HepG2 (cell line): ENCODE results near the gene CEBPA. TPM values are rescaled to one million over a fixed set of nuclear protein-coding genes. Genes with fewer than 3 reads are reported as not detected.

Source experiments
- ATAC-seq: fragments of 200-7000 bp; cut with Tn5 transposase; 3 replicates; pipeline ENCODE4 v1.9.1; 2020; ENCODE audit warnings: mild to moderate bottlenecking, moderate library complexity
- BruUV-seq: library from RNA; stranded (reverse); fragments of 400-500 nt; replicated peaks from 2 replicates; lab custom pipeline; 2021; lab: Mats Ljungman, UMichigan
- CTCF ChIA-PET: fragments of 300-600 bp; formaldehyde crosslinking; extraction: SDS; loops from one replicate; lab custom pipeline; 2021; ENCODE audit warnings: low total read pairs, inconsistent platforms, low intra/inter-chr PET ratio; lab: Yijun Ruan, JAX
- POLR2A ChIA-PET: fragments of 350-600 bp; sonication (Branson Sonifier 250); formaldehyde crosslinking; loops from one replicate; lab custom pipeline; 2020; ENCODE audit warnings: antibody characterized with exemption, inconsistent platforms; lab: Yijun Ruan, JAX
- DNase-seq: peaks from one replicate; pipeline ENCODE4 v3.0.0-alpha.2; 2015; ENCODE audit warnings: low spot score
- FAIRE-seq: peaks from 3 replicates; lab custom pipeline; 2011; peaks lifted over from hg19 to GRCh38; lab: Jason Lieb, UNC
- H2AFZ ChIP-seq: one replicate; pipeline ENCODE4 v1.6.1; 2011; ENCODE audit warnings: low read length, inconsistent platforms
- H3K27ac ChIP-seq: fragments of 300-600 bp; 3 replicates; pipeline ENCODE4 v1.8.0; 2011; ENCODE audit warnings: mixed run types, mild to moderate bottlenecking, mixed read lengths, low read length, inconsistent platforms; ENCODE audit not compliant: insufficient read depth; ENCODE audit errors: extremely low read length
- H3K27me3 ChIP-seq, 2 experiments: fragments of 200-600 bp in 1 of 2; 2 replicates in 1 of 2; 3 replicates in 1 of 2; pipeline versions ENCODE4 v1.6.0 to v1.8.0; 2011; ENCODE audit warnings: low read length in 2 of 2, mild to moderate bottlenecking in 2 of 2, moderate library complexity in 2 of 2, inconsistent platforms in 1 of 2; ENCODE audit not compliant: insufficient read depth in 2 of 2, control insufficient read depth in 1 of 2
- H3K36me3 ChIP-seq, 2 experiments: fragments of 200-600 bp in 1 of 2; replicated peaks in 1 of 2; 2 replicates in 1 of 2; 3 replicates in 1 of 2; pipeline versions ENCODE4 v1.5.1 to v1.8.0; 2011; ENCODE audit warnings: low read length in 2 of 2, inconsistent platforms in 1 of 2; ENCODE audit not compliant: insufficient read depth in 2 of 2, control insufficient read depth in 1 of 2
- H3K4me1 ChIP-seq: 2 replicates; pipeline ENCODE4 v1.5.1; 2012; ENCODE audit warnings: low read length, inconsistent platforms; ENCODE audit not compliant: insufficient read depth
- H3K4me2 ChIP-seq: 2 replicates; pipeline ENCODE4 v1.6.0; 2011; ENCODE audit warnings: low read depth, low read length, inconsistent platforms
- H3K4me3 ChIP-seq, 3 experiments: fragments of 200-600 bp in 1 of 3; sonication (generic), shearing (Covaris generic) in 1 of 3; replicated peaks in 1 of 3; 2 replicates each; pipeline ENCODE4 v1.5.1; 2011 to 2016; ENCODE audit warnings: low read length in 3 of 3, inconsistent platforms in 2 of 3, low read depth in 2 of 3, mild to moderate bottlenecking in 2 of 3, control low read depth in 1 of 3, mixed read lengths in 1 of 3; ENCODE audit not compliant: insufficient read depth in 1 of 3
- H3K79me2 ChIP-seq: one replicate; pipeline ENCODE4 v1.6.1; 2011; ENCODE audit warnings: low read length, inconsistent platforms; ENCODE audit not compliant: insufficient read depth
- H3K9ac ChIP-seq: 2 replicates; pipeline ENCODE4 v1.6.0; 2011; ENCODE audit warnings: mild to moderate bottlenecking, low read depth, low read length, inconsistent platforms; ENCODE audit not compliant: insufficient read depth
- H3K9me3 ChIP-seq: 2 replicates; pipeline ENCODE4 v1.5.1; 2012; ENCODE audit warnings: mild to moderate bottlenecking, low read length
- H4K20me1 ChIP-seq: 2 replicates; pipeline ENCODE4 v1.6.0; 2011; ENCODE audit warnings: inconsistent platforms, mild to moderate bottlenecking, low read length, moderate library complexity; ENCODE audit not compliant: insufficient read depth
- AGO1 ChIP-seq: fragments of 200-400 bp; formaldehyde crosslinking; IDR thresholded peaks from 2 replicates; pipeline ENCODE4 v1.6.1; 2017; ENCODE audit warnings: mild to moderate bottlenecking, low read depth, low read length, moderate library complexity; ENCODE audit not compliant: poor library complexity, severe bottlenecking
- ARHGAP35 ChIP-seq: sonication (generic); formaldehyde crosslinking; IDR thresholded peaks from 2 replicates; pipeline ENCODE4 v1.9.0; 2022; ENCODE audit warnings: mild to moderate bottlenecking, inconsistent platforms, moderate library complexity, missing genetic modification reagents, borderline replicate concordance
- CENPX ChIP-seq: sonication (generic); formaldehyde crosslinking; IDR thresholded peaks from 2 replicates; pipeline ENCODE4 v1.9.0; 2021; ENCODE audit warnings: mild to moderate bottlenecking, missing genetic modification reagents, moderate library complexity
- EZH2 ChIP-seq: conservative IDR thresholded peaks from 2 replicates; pipeline ENCODE4 v1.6.1; 2012; ENCODE audit warnings: mild to moderate bottlenecking, low read depth, low read length, moderate library complexity
- FOSL2 ChIP-seq: sonication (generic); formaldehyde crosslinking; IDR thresholded peaks from 2 replicates; pipeline ENCODE4 v1.4.0; 2020; ENCODE audit warnings: missing genetic modification reagents
- GABPB1 ChIP-seq: IDR thresholded peaks from 2 replicates; pipeline ENCODE4 v1.6.1; 2016; ENCODE audit warnings: mild to moderate bottlenecking, missing genetic modification reagents, moderate library complexity, missing compliant biosample characterization
- HBP1 ChIP-seq: IDR thresholded peaks from 2 replicates; pipeline ENCODE4 v1.6.1; 2016; ENCODE audit warnings: low read depth, control low read depth
- KDM4B ChIP-seq: sonication (generic); formaldehyde crosslinking; IDR thresholded peaks from 2 replicates; pipeline ENCODE4 v1.4.0; 2020; ENCODE audit warnings: missing genetic modification reagents
- MAFG ChIP-seq: sonication (generic); formaldehyde crosslinking; IDR thresholded peaks from 2 replicates; pipeline ENCODE4 v1.5.1; 2020; ENCODE audit warnings: mild to moderate bottlenecking, missing genetic modification reagents
- MAFK ChIP-seq, 2 experiments: IDR thresholded peaks in 1 of 2; conservative IDR thresholded peaks in 1 of 2; 2 replicates each; pipeline ENCODE4 v1.6.1; 2011; ENCODE audit warnings: improper control_type of control experiment in 2 of 2, low read length in 2 of 2
- MXD3 ChIP-seq: IDR thresholded peaks from 2 replicates; pipeline ENCODE4 v1.6.1; 2016; ENCODE audit warnings: mild to moderate bottlenecking, missing biosample characterization, missing genetic modification reagents
- NCOR1 ChIP-seq: fragments of 200-600 bp; sonication (generic); IDR thresholded peaks from 2 replicates; pipeline ENCODE4 v1.7.0; 2017; ENCODE audit warnings: antibody characterized with exemption, low read length, borderline replicate concordance
- RARA ChIP-seq: IDR thresholded peaks from 2 replicates; pipeline ENCODE4 v1.6.1; 2016; ENCODE audit warnings: missing genetic modification reagents, missing compliant biosample characterization
- TRIM24 ChIP-seq: sonication (generic); formaldehyde crosslinking; IDR thresholded peaks from 2 replicates; pipeline ENCODE4 v1.8.0; 2022; ENCODE audit warnings: mild to moderate bottlenecking, missing genetic modification reagents
- YEATS4 ChIP-seq: sonication (generic); formaldehyde crosslinking; IDR thresholded peaks from 2 replicates; pipeline ENCODE4 v1.4.0; 2020; ENCODE audit warnings: missing genetic modification reagents, borderline replicate concordance
- ZNF136 ChIP-seq: sonication (generic); formaldehyde crosslinking; IDR thresholded peaks from 2 replicates; pipeline ENCODE4 v1.8.1; 2022; ENCODE audit warnings: low read depth, mild to moderate bottlenecking, moderate library complexity, missing genetic modification reagents
- ZNF180 ChIP-seq: sonication (generic); formaldehyde crosslinking; IDR thresholded peaks from 2 replicates; pipeline ENCODE4 v1.4.0; 2020; ENCODE audit warnings: low read depth, missing genetic modification reagents, borderline replicate concordance
- ZNF782 ChIP-seq: sonication (generic); formaldehyde crosslinking; IDR thresholded peaks from 2 replicates; pipeline ENCODE4 v1.4.0; 2020; ENCODE audit warnings: missing genetic modification reagents, mild to moderate bottlenecking, borderline replicate concordance
- ZNF788 ChIP-seq: sonication (generic); formaldehyde crosslinking; IDR thresholded peaks from 2 replicates; pipeline ENCODE4 v1.5.0; 2020; ENCODE audit warnings: mild to moderate bottlenecking, missing genetic modification reagents, borderline replicate concordance
- ZNF800 ChIP-seq: sonication (generic); formaldehyde crosslinking; IDR thresholded peaks from 2 replicates; pipeline ENCODE4 v1.4.0; 2020; ENCODE audit warnings: missing genetic modification reagents
- WGBS: methylation state at CpG from one replicate; pipeline ENCODE4 v1.1.6; 2017; ENCODE audit warnings: low lambda C conversion rate; 5-methylcytosine and 5-hydroxymethylcytosine counted together
- in situ Hi-C: cut with HindIII; loops from 2 replicates; pipeline ENCODE4 v1.10.0; 2017; ENCODE audit warnings: low pct_unique_long_range_greater_than_20kb; ENCODE audit not compliant: extremely low pct_ligation_motif_present
- intact Hi-C: fragments of 100-400 bp; cut with micrococcal nuclease; formaldehyde crosslinking; loops from one replicate; pipeline ENCODE4 v1.10.0; 2022; ENCODE audit not compliant: unreplicated experiment
- polyA plus RNA-seq, 8 experiments: library from polyadenylated mRNA; depleted of rRNA in 3 of 8; stranded (reverse) in 7 of 8; unstranded in 1 of 8; fragments of >200 nt; fragmentation: Illumina TruSeq in 4 of 8; extraction: Trizol in 4 of 8; gene quantifications; 2 replicates each; pipeline versions ENCODE4 v1.2.1 to v1.2.3, GENCODE V29; 2011 to 2016; ENCODE audit warnings: low read depth in 4 of 8, missing spikeins in 1 of 8, mixed read lengths in 1 of 8; ENCODE audit not compliant: insufficient read depth in 1 of 8
- total RNA-seq, 5 experiments: library from RNA; depleted of rRNA; stranded (reverse); fragments of >200 nt; fragmentation: Illumina TruSeq; extraction: Trizol; gene quantifications; 2 replicates each; pipeline ENCODE4 v1.2.3, GENCODE V29; 2016; ENCODE audit warnings: low read depth in 1 of 5

The CEBPA gene
- total and polyA plus RNA-seq, 2 of the 13 experiments (the other 11 are each of a cell fraction or from before 2014, with no cell fraction given): 24.8 to 103 TPM

- DNase-seq: no peak
- peaks cover 21% of the 10 kb centered on the region; the same call in 1 of the 2 replicates for H4K20me1 ChIP-seq
- intact Hi-C loops: no loop called here
- H3K9ac ChIP-seq: peak overlapping the region; percentile 81
- no peak for FAIRE-seq
- no TSS peak for BruUV-seq
- peak; percentile 14 for ATAC-seq
- no peaks in the 10 kb centered on the region; a peak in 1 of 5 replicates for H3K36me3 ChIP-seq
- H3K4me1 ChIP-seq: peaks cover 63% of the 10 kb centered on the region
- 10% methylated on average over 16 of the region's 25 CpGs for WGBS
- POLR2A ChIA-PET: interaction anchor here (1.0 to 15.1 kb wide), 9 partner anchors 9 to 105 kb away, joined by 3 to 380 read pairs (median 17); no protein-coding TSS in a partner anchor
- H3K4me2 ChIP-seq: peak overlapping the region; percentile 94
- H3K9me3 ChIP-seq: no peaks in the 10 kb centered on the region
- peaks cover 33% of the 10 kb centered on the region for H3K79me2 ChIP-seq
- CTCF ChIA-PET: no interaction called here
- peak overlapping the region; percentile 78 to 89 (median 87) for H3K4me3 ChIP-seq
- H3K27ac ChIP-seq: peak overlapping the region; percentile 62
- H3K27me3 ChIP-seq: no peaks in the 10 kb centered on the region
- no peak overlapping the region for H2AFZ ChIP-seq
- in situ Hi-C loops: no loop called here
- TF ChIP-seq HBP1 (CRISPR knock-in tag): no peak
- 0 out of 2 replicates have a peak, but pooled peaks have one; percentile 21 for TF ChIP-seq YEATS4
- 0 out of 2 replicates have a peak, but pooled peaks have one; percentile 12 for TF ChIP-seq RARA (CRISPR knock-in tag)
- no peak for TF ChIP-seq CENPX (CRISPR knock-in tag)
- peak; percentile 39; the same call in 1 of the 2 replicates for TF ChIP-seq GABPB1
- TF ChIP-seq ZNF180 (CRISPR knock-in tag): no peak
- peak; percentile 30; the same call in 1 of the 2 replicates for TF ChIP-seq MXD3 (CRISPR knock-in tag)
- TF ChIP-seq NCOR1: no peak
- TF ChIP-seq FOSL2 (CRISPR knock-in tag): no peak
- no peak for TF ChIP-seq ZNF136 (CRISPR knock-in tag)
- no peak for TF ChIP-seq MAFK (conservative IDR thresholded peaks at IDR 0.05 in 1 of 2, IDR thresholded peaks at IDR 0.05 in 1 of 2; ENCODE audit: low read length in 2 of 2)
- TF ChIP-seq ARHGAP35 (CRISPR knock-in tag): no peak
- TF ChIP-seq TRIM24 (CRISPR knock-in tag): no peak
- TF ChIP-seq ZNF788 (CRISPR knock-in tag): 0 out of 2 replicates have a peak, but pooled peaks have one; percentile 10
- TF ChIP-seq KDM4B (CRISPR knock-in tag): no peak
- no peak for TF ChIP-seq MAFG (CRISPR knock-in tag)
- peak; percentile 98 for TF ChIP-seq AGO1
- no peak for TF ChIP-seq EZH2
- no peak for TF ChIP-seq ZNF800
- TF ChIP-seq ZNF782 (CRISPR knock-in tag): no peak
Observed at GRCh38 chr19:33298146-33298911, 4.0 kb downstream of the CEBPA start.
